GM21360 (cell line): ENCODE measurements around the gene PAWR.
A peak's percentile ranks its signal among the peaks of the same experiment; 100 is the strongest.

Experiments used
- ATAC-seq: cut with Tn5 transposase; IDR thresholded peaks from one replicate; pipeline ENCODE4 v1.9.1; 2021; ENCODE audit warnings: mild to moderate bottlenecking, moderate library complexity; ENCODE audit not compliant: unreplicated experiment

Gene PAWR

GRCh38 chr12:79690638-79691510 lies at the start of gene PAWR:
Gene PAWR (minus strand): TSS chr12:79690964. CDS start chr12:79690244, 720 bp downstream.
- peak; percentile 53 for ATAC-seq

DNA sequence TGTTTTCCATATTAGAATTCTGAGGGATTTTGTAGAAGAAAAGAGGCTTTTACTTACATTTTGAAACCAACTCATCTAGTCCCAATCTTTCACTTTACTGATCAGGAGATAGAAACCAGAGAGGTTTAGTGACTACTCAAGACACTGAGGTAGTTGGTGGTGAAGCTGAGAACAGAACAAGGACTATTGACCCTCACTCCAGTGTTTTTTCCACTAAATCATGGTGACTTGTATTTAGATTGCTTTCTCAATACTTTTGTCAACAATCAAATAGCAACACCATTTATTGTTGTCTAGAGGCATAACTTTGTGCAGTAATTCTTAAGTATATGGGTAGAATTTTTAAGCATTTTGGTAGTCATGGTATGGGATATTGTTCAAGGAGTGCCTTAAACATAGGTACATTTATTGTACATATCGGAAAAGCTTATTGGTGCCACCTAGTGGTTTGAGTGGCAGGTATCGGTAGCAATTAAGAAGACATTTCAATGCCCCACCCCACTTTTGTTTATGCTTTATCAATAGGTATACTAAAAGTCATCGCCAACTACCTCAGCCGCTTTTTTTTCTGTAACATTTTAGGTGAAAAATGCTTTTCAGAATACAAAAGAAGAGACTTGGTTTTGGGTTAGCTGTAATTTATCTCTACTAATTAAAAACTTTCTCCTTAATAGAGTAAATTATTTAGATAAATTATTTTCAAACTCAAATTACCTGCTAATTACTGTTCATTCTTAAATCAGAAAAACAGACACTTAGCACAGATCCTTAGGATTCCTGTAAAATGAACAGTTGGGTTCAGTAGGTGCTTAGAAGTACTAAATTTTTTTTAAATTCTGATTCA lies 47.3 kb upstream of the PAWR start:
- peak; percentile 85 for ATAC-seq

DNA sequence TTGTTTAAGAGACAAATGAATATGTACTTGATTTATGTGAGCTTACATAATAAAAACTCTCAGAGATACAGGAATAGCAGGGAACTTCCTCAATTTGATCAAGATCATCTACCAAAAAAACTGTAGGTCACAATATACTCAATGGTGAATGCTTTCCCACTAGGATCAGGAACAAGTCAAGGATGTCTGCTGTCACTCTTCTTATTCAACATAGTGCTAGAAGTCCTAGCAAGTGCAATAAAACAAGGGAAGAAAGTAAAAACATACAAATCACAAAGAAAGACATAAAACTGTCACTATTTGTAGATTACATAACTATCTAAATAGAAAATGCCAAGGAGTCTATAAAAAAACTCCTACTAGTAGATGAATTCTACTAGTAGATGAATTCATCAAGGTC lies 41.9 kb upstream of the PAWR start:
- no peak for ATAC-seq

DNA sequence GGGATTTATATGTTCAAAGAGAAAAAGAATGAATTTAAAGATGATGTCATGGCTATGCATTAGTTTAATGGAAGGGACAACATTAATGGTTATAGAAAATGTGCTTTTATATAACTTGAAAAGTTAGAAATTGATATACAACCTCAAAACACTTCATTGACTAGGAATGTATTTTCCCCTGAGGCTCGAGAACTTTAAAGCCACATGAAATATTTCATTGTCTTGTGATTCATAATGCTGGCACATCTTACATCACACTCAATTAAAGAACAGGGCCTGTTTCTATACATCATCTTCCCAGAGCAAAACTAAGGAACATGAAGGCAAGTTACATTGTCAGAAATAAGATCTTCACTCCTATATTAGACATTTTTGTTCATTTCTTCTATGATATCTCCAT lies 35.2 kb upstream of the PAWR start:
- no peak for ATAC-seq

DNA sequence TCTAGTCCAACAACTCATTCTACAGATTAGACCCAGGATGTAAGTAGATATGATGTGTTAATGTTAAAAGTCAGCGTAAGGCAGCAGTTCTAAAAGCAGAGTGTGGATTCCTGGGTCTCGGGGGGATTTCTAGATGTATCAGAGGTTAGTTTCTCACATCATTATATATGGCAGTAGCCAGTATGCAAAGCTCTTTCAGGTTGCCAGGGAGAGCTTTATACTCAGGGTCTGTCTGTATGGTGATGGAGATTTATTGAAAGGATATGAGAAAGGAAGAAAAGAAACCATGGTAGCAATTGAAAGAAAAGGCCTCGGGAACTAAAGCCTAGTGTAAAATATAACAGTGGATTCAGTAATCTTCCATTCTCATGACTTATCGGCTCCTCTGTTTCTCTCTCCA lies 26.2 kb upstream of the PAWR start:
- no peak for ATAC-seq

DNA sequence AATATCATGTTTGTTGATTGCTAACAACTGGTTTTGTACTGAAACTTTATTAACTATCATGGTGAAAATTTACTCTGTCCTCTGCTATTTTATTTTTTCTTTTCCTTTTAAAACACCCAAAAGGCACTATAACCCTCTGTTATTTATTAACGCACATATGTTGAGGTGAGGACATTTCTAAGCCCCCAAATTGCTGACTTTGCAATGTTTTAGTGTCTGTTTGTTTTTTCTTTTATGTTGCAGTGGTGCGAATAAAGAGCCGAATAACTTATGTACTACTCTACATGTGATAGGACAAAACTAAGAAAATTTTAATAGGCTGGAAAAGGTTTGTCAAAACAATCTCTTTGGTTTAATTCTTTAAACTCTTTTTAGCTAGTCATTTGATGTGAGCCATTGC lies 24.5 kb upstream of the PAWR start:
- ATAC-seq: no peak

- ATAC-seq: no peak
Measured at GRCh38 chr12:79710707-79711483, 20.1 kb upstream of the PAWR start.

DNA sequence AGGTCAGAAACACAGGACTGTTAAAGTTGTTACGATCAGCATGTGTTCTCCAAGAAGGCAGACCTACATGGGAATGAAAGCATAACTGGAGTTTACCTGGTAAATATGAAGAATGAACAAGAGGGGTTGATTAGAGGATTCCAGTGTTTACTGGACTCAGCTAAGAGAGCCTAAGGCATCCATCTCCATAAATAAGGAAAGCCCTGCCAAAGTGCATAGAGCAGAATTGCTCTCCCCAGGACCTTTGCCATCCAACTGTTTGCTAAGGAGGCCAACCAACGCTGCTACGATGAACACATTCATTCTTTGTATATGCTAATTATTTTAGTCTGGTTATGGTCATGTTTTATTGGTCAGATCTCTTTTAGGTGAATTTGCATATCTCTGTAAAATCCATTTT lies 17.1 kb upstream of the PAWR start:
- ATAC-seq: no peak

GRCh38 chr12:79706676-79707075 lies 15.9 kb upstream of the PAWR start:
- ATAC-seq: no peak

DNA sequence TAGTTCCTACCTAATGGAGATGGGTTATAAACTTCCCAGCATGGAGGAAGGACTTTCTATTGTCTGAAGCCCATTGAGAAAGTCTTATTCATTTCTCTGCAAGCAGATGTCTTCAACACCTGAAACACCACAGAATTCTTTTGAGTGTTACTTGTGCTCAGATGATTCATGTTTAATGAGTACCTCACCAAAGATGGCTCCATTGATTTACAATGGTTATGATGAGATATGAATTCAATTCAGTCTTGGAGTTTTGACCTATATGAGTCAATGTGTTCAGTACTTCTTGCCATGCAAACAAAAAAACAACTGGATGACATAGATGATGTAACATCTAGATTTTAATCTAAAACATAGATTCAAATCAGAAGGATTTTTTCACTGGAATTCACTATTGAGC lies 15.4 kb upstream of the PAWR start:
- no peak for ATAC-seq

GRCh38 chr12:79698966-79699365 lies 8.2 kb upstream of the PAWR start:
- ATAC-seq: no peak

DNA sequence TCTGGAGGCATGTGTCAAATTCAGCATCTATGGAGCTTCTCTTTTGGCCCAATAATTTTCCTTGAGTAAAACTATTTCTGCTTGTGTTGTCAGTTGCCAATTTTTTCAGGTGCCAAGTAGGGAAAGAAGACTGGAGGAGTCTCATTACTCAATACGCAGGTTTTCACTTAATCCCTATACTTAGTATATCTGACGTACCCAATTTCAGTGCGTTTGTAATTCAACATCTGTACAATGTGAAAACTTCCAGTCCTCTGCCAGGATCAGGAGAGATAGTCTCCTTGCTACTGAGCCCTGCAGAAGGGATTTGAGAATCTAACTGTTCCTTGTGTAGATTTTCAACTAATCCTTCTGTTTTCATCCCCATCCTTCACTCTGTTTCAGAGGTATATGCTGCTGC lies 5.7 kb upstream of the PAWR start:
- no peak for ATAC-seq

DNA sequence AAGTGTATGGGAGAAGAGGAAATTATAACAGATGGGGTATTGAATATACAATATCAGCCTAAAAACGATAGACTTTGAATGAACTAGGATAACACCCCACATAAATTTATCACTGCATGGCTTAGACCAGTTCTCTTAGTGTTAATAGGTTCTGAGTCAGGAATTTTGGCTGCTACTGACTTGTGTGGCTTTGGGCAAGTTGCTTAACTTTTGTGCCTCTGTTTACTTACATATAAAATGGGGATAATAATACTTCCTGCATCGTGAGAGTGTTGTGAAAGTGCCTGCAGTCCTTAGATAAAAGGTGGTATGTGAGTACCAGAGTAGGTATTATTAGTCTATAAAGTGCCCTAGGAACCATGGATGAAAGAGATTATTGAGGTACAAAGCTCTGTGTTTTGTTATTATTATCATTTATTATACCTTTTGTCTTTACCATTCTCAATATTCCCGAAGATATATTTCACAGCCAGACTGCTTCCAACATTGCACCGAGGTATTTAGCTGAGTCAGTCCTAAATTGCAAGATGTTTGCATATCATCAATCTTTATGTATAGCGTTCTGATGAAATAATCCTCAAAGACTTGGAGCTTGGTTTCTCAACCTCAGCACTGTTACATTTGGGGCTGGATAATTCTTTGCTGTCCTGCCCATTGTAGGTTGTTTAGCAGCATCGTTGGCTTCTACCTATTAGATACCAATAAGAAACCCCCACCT lies 2.3 kb upstream of the PAWR start:
- ATAC-seq: no peak

DNA sequence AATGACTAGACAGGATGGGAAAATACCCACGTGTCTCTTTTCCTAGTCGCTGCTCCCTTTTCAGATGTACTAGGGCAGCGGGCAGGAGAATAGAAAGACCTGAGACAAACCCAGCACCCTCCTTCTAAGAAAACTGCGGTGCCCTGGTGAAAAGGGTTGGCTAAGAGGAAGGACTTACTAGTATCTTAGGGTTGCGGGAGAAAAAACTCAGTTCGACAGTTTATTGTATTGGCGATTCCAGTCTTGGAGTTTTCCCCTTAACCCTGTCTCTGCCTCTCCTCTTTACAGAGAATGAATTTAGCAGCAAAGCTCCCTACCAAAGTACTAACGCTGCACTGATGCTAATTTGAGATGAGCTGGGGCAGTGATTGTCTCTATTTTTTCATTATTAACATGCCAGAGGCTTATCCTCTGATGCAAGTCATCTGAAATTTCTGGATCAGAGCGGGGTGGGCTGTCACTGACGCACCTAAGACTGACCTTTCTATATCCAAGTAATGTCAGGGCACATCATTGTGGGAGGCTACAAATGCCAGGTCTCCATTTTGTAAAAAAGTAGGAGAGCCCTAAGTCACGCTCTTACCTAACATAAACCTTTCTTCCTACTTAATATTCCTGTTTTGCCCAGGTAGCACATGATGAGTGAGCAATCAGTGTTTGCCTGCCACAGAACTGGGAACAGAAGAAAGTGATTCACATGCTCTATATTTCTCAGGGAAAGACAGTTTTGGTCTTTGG lies 916 bp upstream of the PAWR start:
- no peak for ATAC-seq

- peak; percentile 19 for ATAC-seq
Measured at GRCh38 chr12:79690142-79690637, 574 bp downstream of the PAWR start.

DNA sequence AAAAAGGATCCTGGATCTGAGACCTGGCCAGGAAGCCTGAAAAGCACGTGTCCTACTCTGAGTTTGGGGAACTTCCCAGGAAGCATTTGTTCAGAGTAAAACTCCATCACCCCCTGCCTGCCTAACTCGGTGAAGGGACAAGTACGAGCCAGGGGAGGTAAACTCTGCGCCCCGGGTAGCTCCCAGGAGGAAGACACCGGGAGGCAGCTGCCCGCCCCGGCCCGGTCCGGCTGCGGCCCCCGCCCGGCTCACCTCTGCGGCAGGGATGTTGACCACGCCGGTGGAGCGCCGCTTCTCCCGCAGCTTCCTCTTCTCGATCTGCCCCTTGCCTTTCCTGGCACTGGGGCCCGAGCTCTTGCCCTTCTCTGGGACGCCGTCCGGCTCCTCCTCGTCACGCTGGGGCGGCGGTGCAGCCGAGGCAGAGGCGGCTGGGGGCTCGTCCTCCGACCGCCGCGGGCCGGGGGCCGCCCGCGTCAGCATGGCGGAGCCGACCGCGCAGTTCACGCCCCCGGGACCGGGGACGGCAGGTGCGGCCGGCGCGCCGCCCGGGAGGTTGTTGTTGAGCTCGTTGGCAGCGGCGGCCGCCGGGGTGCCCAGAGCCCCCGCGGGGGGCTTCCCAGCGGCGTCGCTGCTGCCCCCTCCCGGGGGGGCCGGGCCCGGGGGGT lies 1.2 kb downstream of the PAWR start:
- ATAC-seq: peak; percentile 21

GRCh38 chr12:79689061-79689476 lies 1.7 kb downstream of the PAWR start:
- ATAC-seq: no peak

- ATAC-seq: no peak
Measured at GRCh38 chr12:79688376-79689060, 2.2 kb downstream of the PAWR start.
